H9 (cell line): ENCODE results near the gene HOXC12. TPM values are rescaled to one million over a fixed set of nuclear protein-coding genes. Genes with fewer than 3 reads are reported as not detected.

Source experiments
- DNase-seq: peaks from one replicate; pipeline ENCODE4 v3.0.0-alpha.2; 2017
- H2AFZ ChIP-seq: one replicate; pipeline ENCODE4 v1.6.1; 2013; ENCODE audit warnings: mild to moderate bottlenecking, low read length, control low read depth, moderate library complexity
- H2AK5ac ChIP-seq: 2 replicates; pipeline ENCODE4 v1.6.1; 2013; ENCODE audit warnings: low read length, control low read depth, mixed read lengths; ENCODE audit not compliant: insufficient read length
- H2BK120ac ChIP-seq: one replicate; pipeline ENCODE4 v1.6.1; 2013; ENCODE audit warnings: low read depth, mild to moderate bottlenecking, low read length, control low read depth, inconsistent platforms; ENCODE audit not compliant: poor library complexity, severe bottlenecking
- H2BK12ac ChIP-seq: 2 replicates; pipeline ENCODE4 v1.6.1; 2013; ENCODE audit warnings: low read length, control low read depth, mixed read lengths, low read depth; ENCODE audit not compliant: insufficient read length
- H2BK15ac ChIP-seq: 2 replicates; pipeline ENCODE4 v1.6.1; 2013; ENCODE audit warnings: low read depth, low read length, control low read depth
- H2BK20ac ChIP-seq: one replicate; pipeline ENCODE4 v1.6.1; 2013; ENCODE audit warnings: low read depth, mild to moderate bottlenecking, low read length, control low read depth, inconsistent platforms; ENCODE audit not compliant: poor library complexity, severe bottlenecking
- H2BK5ac ChIP-seq: 2 replicates; pipeline ENCODE4 v1.6.1; 2013; ENCODE audit warnings: low read length, control low read depth, mixed read lengths; ENCODE audit not compliant: insufficient read length
- H3K14ac ChIP-seq: 2 replicates; pipeline ENCODE4 v1.6.1; 2013; ENCODE audit warnings: low read length, control low read depth; ENCODE audit not compliant: insufficient read depth
- H3K18ac ChIP-seq: 2 replicates; pipeline ENCODE4 v1.6.1; 2013; ENCODE audit warnings: low read depth, mild to moderate bottlenecking, mixed read lengths, low read length, control low read depth; ENCODE audit not compliant: insufficient read length
- H3K23ac ChIP-seq: 2 replicates; pipeline ENCODE4 v1.6.1; 2013; ENCODE audit warnings: low read length, control low read depth, mixed read lengths, low read depth; ENCODE audit not compliant: insufficient read length
- H3K23me2 ChIP-seq: 2 replicates; pipeline ENCODE4 v1.6.1; 2013; ENCODE audit warnings: low read depth, mild to moderate bottlenecking, mixed read lengths, low read length, control low read depth; ENCODE audit not compliant: insufficient read length, poor library complexity, severe bottlenecking
- H3K27ac ChIP-seq: 2 replicates; pipeline ENCODE4 v1.5.1; 2013; ENCODE audit warnings: low read length, control low read depth, mixed read lengths, low read depth; ENCODE audit not compliant: insufficient read length
- H3K27me3 ChIP-seq: 2 replicates; pipeline ENCODE4 v1.6.1; 2013; ENCODE audit warnings: low read length, control low read depth, inconsistent platforms; ENCODE audit not compliant: insufficient read depth
- H3K4ac ChIP-seq: 2 replicates; pipeline ENCODE4 v1.6.1; 2013; ENCODE audit warnings: low read depth, mild to moderate bottlenecking, control low read depth, inconsistent platforms, low read length, moderate library complexity
- H3K4me1 ChIP-seq: 2 replicates; pipeline ENCODE4 v1.6.1; 2013; ENCODE audit warnings: low read length, control low read depth, inconsistent platforms; ENCODE audit not compliant: insufficient read depth
- H3K4me2 ChIP-seq: 2 replicates; pipeline ENCODE4 v1.6.1; 2013; ENCODE audit warnings: low read length, control low read depth, mixed read lengths; ENCODE audit not compliant: insufficient read length, insufficient read depth
- H3K56ac ChIP-seq: 2 replicates; pipeline ENCODE4 v1.6.1; 2013; ENCODE audit warnings: low read depth, mild to moderate bottlenecking, mixed read lengths, low read length, control low read depth; ENCODE audit not compliant: insufficient read length
- H3K79me1 ChIP-seq: 2 replicates; pipeline ENCODE4 v1.6.1; 2013; ENCODE audit warnings: low read depth, mild to moderate bottlenecking, moderate library complexity, low read length, control low read depth, inconsistent platforms; ENCODE audit not compliant: insufficient read depth, poor library complexity, severe bottlenecking
- H3K79me2 ChIP-seq: 2 replicates; pipeline ENCODE4 v1.6.1; 2013; ENCODE audit warnings: low read length, control low read depth, inconsistent platforms; ENCODE audit not compliant: insufficient read depth
- H3K9ac ChIP-seq: 2 replicates; pipeline ENCODE4 v1.6.1; 2013; ENCODE audit warnings: low read length, control low read depth, mixed read lengths; ENCODE audit not compliant: insufficient read length; ENCODE audit errors: extremely low read depth
- H3K9me3 ChIP-seq: one replicate; pipeline ENCODE4 v1.6.1; 2013; ENCODE audit warnings: low read depth, low read length, inconsistent platforms; ENCODE audit not compliant: control insufficient read depth
- H3T11ph ChIP-seq: one replicate; pipeline ENCODE4 v1.6.1; 2013; ENCODE audit warnings: mild to moderate bottlenecking, low read length, control low read depth, inconsistent platforms
- H4K20me1 ChIP-seq: one replicate; pipeline ENCODE4 v1.6.1; 2013; ENCODE audit not compliant: control insufficient read depth, insufficient read length, insufficient read depth
- H4K5ac ChIP-seq: 2 replicates; pipeline ENCODE4 v1.6.1; 2013; ENCODE audit warnings: low read depth, mild to moderate bottlenecking, mixed read lengths, low read length, control low read depth; ENCODE audit not compliant: insufficient read length
- H4K8ac ChIP-seq: replicated peaks from 2 replicates; pipeline ENCODE4 v1.6.1; 2013; ENCODE audit warnings: low read length, control low read depth, mixed read lengths, low read depth; ENCODE audit not compliant: insufficient read length
- H4K91ac ChIP-seq: 2 replicates; pipeline ENCODE4 v1.6.1; 2013; ENCODE audit warnings: low read depth, mild to moderate bottlenecking, moderate library complexity, mixed read lengths, low read length, control low read depth; ENCODE audit not compliant: insufficient read length
- H3K27ac Mint-ChIP-seq, 3 experiments: 2 replicates in 2 of 3; 3 replicates in 1 of 3; pipeline ENCODE4 v1.8.0; 2020 to 2021; ENCODE audit warnings: mixed read lengths in 3 of 3, mild to moderate bottlenecking in 1 of 3, moderate library complexity in 1 of 3
- H3K27me3 Mint-ChIP-seq: 2 replicates; pipeline ENCODE4 v1.8.0; 2021; ENCODE audit warnings: low read depth, mild to moderate bottlenecking, moderate library complexity, mixed read lengths
- H3K36me3 Mint-ChIP-seq, 3 experiments: 2 replicates in 2 of 3; 3 replicates in 1 of 3; pipeline ENCODE4 v1.8.0; 2020 to 2021; ENCODE audit warnings: low read depth in 3 of 3, mixed read lengths in 3 of 3; ENCODE audit not compliant: insufficient read depth in 1 of 3
- H3K4me1 Mint-ChIP-seq, 2 experiments: 2 replicates each; pipeline ENCODE4 v1.8.0; 2020; ENCODE audit warnings: mixed read lengths in 2 of 2
- H3K4me3 Mint-ChIP-seq, 2 experiments: 2 replicates in 1 of 2; 3 replicates in 1 of 2; pipeline ENCODE4 v1.8.0; 2020 to 2021; ENCODE audit warnings: mild to moderate bottlenecking in 2 of 2, mixed read lengths in 2 of 2, moderate library complexity in 1 of 2
- H3K9me3 Mint-ChIP-seq, 2 experiments: 2 replicates in 1 of 2; 3 replicates in 1 of 2; pipeline ENCODE4 v1.8.0; 2020; ENCODE audit warnings: mild to moderate bottlenecking in 2 of 2, mixed read lengths in 2 of 2, moderate library complexity in 1 of 2
- CTCF ChIP-seq: fragments of 200-600 bp; sonication (generic); conservative IDR thresholded peaks from 3 replicates; pipeline ENCODE4 v1.8.0; 2021; ENCODE audit warnings: antibody characterized with exemption, mild to moderate bottlenecking
- WGBS: extraction: QIAGEN DNeasy Blood & Tissue Kit; methylation state at CpG from one replicate; pipeline ENCODE4 v1.1.7; 2013; ENCODE audit warnings: missing lambda C conversion rate, low lambda C conversion rate, mixed read lengths; ENCODE audit not compliant: insufficient read length; ENCODE audit errors: extremely low coverage; 5-methylcytosine and 5-hydroxymethylcytosine counted together
- total RNA-seq: library from RNA; stranded (reverse); gene quantifications from 2 replicates; pipeline ENCODE4 v1.2.1, GENCODE V29; 2021

HOXC12 gene
- total RNA-seq, 1 experiment from 2014 or later: not detected

GRCh38 chr12:54002278-54002914, 47.7 kb downstream of the HOXC12 start:
- H2BK12ac ChIP-seq: no peak overlapping the region
- no peak overlapping the region for H4K5ac ChIP-seq
- H2BK15ac ChIP-seq: no peak overlapping the region
- no peak overlapping the region for H3K18ac ChIP-seq
- no peaks in the 10 kb centered on the region for H3K79me1 ChIP-seq
- WGBS: no CpG with 5 or more reads among the region's 19 CpGs
- H2BK5ac ChIP-seq: no peak overlapping the region
- H3K9me3 ChIP-seq: no peaks in the 10 kb centered on the region
- H3T11ph ChIP-seq: no peak overlapping the region
- Mint-ChIP-seq H3K4me3 (no peak overlapping the region; a peak in 1 of 5 replicates), H3K9me3 (peaks cover 4 to 9% of the 10 kb centered on the region in 2 experiments; a peak in 3 of 5 replicates), H3K4me1 (peaks cover 4 to 16% of the 10 kb centered on the region in 2 experiments), H3K27me3 (peaks cover 100% of the 10 kb centered on the region), H3K36me3 (no peaks in the 10 kb centered on the region), H3K27ac (no peak overlapping the region)
- no peak overlapping the region for H2BK20ac ChIP-seq
- no peak for TF ChIP-seq CTCF
- no peak overlapping the region for H3K23ac ChIP-seq
- peaks cover 98% of the 10 kb centered on the region for H3K27me3 ChIP-seq
- no peak overlapping the region for H3K14ac ChIP-seq
- H2BK120ac ChIP-seq: no peak overlapping the region
- no peak overlapping the region for H2AK5ac ChIP-seq
- no peak overlapping the region for H4K8ac ChIP-seq
- no peaks in the 10 kb centered on the region for H3K23me2 ChIP-seq
- no peaks in the 10 kb centered on the region for H4K20me1 ChIP-seq
- H3K9ac ChIP-seq: no peak overlapping the region
- DNase-seq: no peak
- no peak overlapping the region for H3K4ac ChIP-seq
- H3K79me2 ChIP-seq: no peaks in the 10 kb centered on the region
- H4K91ac ChIP-seq: no peak overlapping the region
- H2AFZ ChIP-seq: no peak overlapping the region
- no peak overlapping the region for H3K4me2 ChIP-seq
- H3K4me1 ChIP-seq: no peaks in the 10 kb centered on the region
- no peak overlapping the region for H3K56ac ChIP-seq
- no peak overlapping the region for H3K27ac ChIP-seq
